K562 (cell line): ENCODE results near the gene ARMCX6. TPM values are rescaled to one million over a fixed set of nuclear protein-coding genes. Genes with fewer than 3 reads are reported as not detected.

Source experiments
- ATAC-seq: fragments of 200-7000 bp; cut with Tn5 transposase; 3 replicates; pipeline ENCODE4 v1.9.1; 2020; ENCODE audit warnings: moderate library complexity
- BruUV-seq: library from RNA; stranded (reverse); fragments of 400-500 nt; replicated peaks from 2 replicates; lab custom pipeline; 2021; lab: Mats Ljungman, UMichigan
- CTCF ChIA-PET: fragments of 300-600 bp; formaldehyde crosslinking; extraction: SDS; loops from one replicate; lab custom pipeline; 2021; ENCODE audit warnings: low intra/inter-chr PET ratio; lab: Yijun Ruan, JAX
- POLR2A ChIA-PET: fragments of 300-600, 350-650 bp; sonication (Branson Sonifier 250); formaldehyde crosslinking; extraction: SDS; loops from one replicate; lab custom pipeline; 2021; ENCODE audit warnings: antibody characterized with exemption, inconsistent platforms; lab: Yijun Ruan, JAX
- DNase-seq, 4 experiments: peaks; one replicate each; pipeline versions ENCODE4 v3.0.0 to v3.0.0-alpha.2; 2011 to 2018; ENCODE audit warnings: low spot score in 3 of 4, mixed read lengths in 3 of 4; ENCODE audit errors: extremely low read depth in 1 of 4
- FAIRE-seq: peaks from 2 replicates; lab custom pipeline; 2011; peaks lifted over from hg19 to GRCh38; lab: Jason Lieb, UNC
- H2AFZ ChIP-seq: 2 replicates; pipeline ENCODE4 v1.6.0; 2011; ENCODE audit warnings: low read depth, low read length, control low read depth, inconsistent platforms
- H3K27ac ChIP-seq: fragments of 200-600 bp; 3 replicates; pipeline ENCODE4 v1.8.0; 2011; ENCODE audit warnings: low read depth, mild to moderate bottlenecking, control low read depth, inconsistent platforms, low read length, moderate library complexity, mixed read lengths; ENCODE audit errors: extremely low read depth
- H3K27me3 ChIP-seq, 2 experiments: fragments of 300-600 bp in 1 of 2; 2 replicates in 1 of 2; 3 replicates in 1 of 2; pipeline versions ENCODE4 v1.6.0 to v1.8.0; 2011; ENCODE audit warnings: inconsistent platforms in 2 of 2, low read length in 2 of 2, mild to moderate bottlenecking in 1 of 2, mixed read lengths in 1 of 2, moderate library complexity in 1 of 2; ENCODE audit not compliant: control insufficient read depth in 2 of 2, insufficient read depth in 2 of 2
- H3K36me3 ChIP-seq: fragments of 300-600 bp; 3 replicates; pipeline ENCODE4 v1.8.0; 2011; ENCODE audit warnings: mild to moderate bottlenecking, low read length, inconsistent platforms; ENCODE audit not compliant: control insufficient read depth, insufficient read depth
- H3K4me1 ChIP-seq, 2 experiments: fragments of 200-600 bp in 1 of 2; replicated peaks in 1 of 2; 2 replicates in 1 of 2; 3 replicates in 1 of 2; pipeline versions ENCODE4 v1.5.1 to v1.8.0; 2011; ENCODE audit warnings: inconsistent platforms in 2 of 2, low read length in 2 of 2, mild to moderate bottlenecking in 1 of 2, mixed read lengths in 1 of 2, moderate library complexity in 1 of 2; ENCODE audit not compliant: control insufficient read depth in 2 of 2, insufficient read depth in 2 of 2
- H3K4me2 ChIP-seq: 2 replicates; pipeline ENCODE4 v1.6.1; 2011; ENCODE audit warnings: low read length, control low read depth, inconsistent platforms, mixed read lengths; ENCODE audit not compliant: insufficient read depth
- H3K4me3 ChIP-seq: fragments of 200-600 bp; sonication (generic), shearing (Covaris generic); 2 replicates; pipeline ENCODE4 v1.5.1; 2016; ENCODE audit warnings: control low read depth, inconsistent platforms
- H3K79me2 ChIP-seq: fragments of 200-600 bp; 3 replicates; pipeline ENCODE4 v1.8.0; 2011; ENCODE audit warnings: low read length, inconsistent platforms; ENCODE audit not compliant: control insufficient read depth, insufficient read depth
- H3K9ac ChIP-seq, 2 experiments: 2 replicates each; pipeline versions ENCODE4 v1.6.0 to v1.6.1; 2011; ENCODE audit warnings: low read depth in 2 of 2, low read length in 2 of 2, control low read depth in 1 of 2, inconsistent platforms in 1 of 2, mild to moderate bottlenecking in 1 of 2, mixed read lengths in 1 of 2; ENCODE audit not compliant: insufficient read depth in 1 of 2
- H3K9me1 ChIP-seq: one replicate; pipeline ENCODE4 v1.6.0; 2011; ENCODE audit warnings: inconsistent platforms, mild to moderate bottlenecking, low read length, moderate library complexity; ENCODE audit not compliant: control insufficient read depth, insufficient read depth
- H3K9me3 ChIP-seq: replicated peaks from 2 replicates; pipeline ENCODE4 v1.5.1; 2011; ENCODE audit warnings: low read depth, low read length, inconsistent platforms; ENCODE audit not compliant: control insufficient read depth, insufficient read depth
- H4K20me1 ChIP-seq: replicated peaks from 2 replicates; pipeline ENCODE4 v1.6.1; 2011; ENCODE audit warnings: low read length, inconsistent platforms, mixed read lengths; ENCODE audit not compliant: control insufficient read depth, insufficient read depth
- ASH1L ChIP-seq: fragments of 450-650 bp; IDR thresholded peaks from 2 replicates; pipeline ENCODE4 v1.6.1; 2018; ENCODE audit warnings: borderline replicate concordance, mild to moderate bottlenecking, low read depth; ENCODE audit not compliant: partially characterized antibody
- CBX3 ChIP-seq, 2 experiments: IDR thresholded peaks; 1 replicate in 1 of 2; 2 replicates in 1 of 2; pipeline ENCODE4 v1.6.1; 2012; ENCODE audit warnings: inconsistent platforms in 2 of 2, low read length in 2 of 2, borderline replicate concordance in 1 of 2, control low read depth in 1 of 2
- CHD7 ChIP-seq: fragments of 200-600 bp; sonication (generic); IDR thresholded peaks from one replicate; pipeline ENCODE4 v1.6.1; 2012; ENCODE audit warnings: mild to moderate bottlenecking, low read depth, low read length, inconsistent platforms
- EHMT2 ChIP-seq: fragments of 450-650 bp; IDR thresholded peaks from 2 replicates; pipeline ENCODE4 v1.6.1; 2018; ENCODE audit warnings: antibody characterized with exemption
- NFIC ChIP-seq: fragments of 450-650 bp; IDR thresholded peaks from 2 replicates; pipeline ENCODE4 v1.6.1; 2017; ENCODE audit warnings: mild to moderate bottlenecking, inconsistent platforms
- PRDM10 ChIP-seq: fragments of 450-650 bp; IDR thresholded peaks from 2 replicates; pipeline ENCODE4 v1.6.1; 2018; ENCODE audit not compliant: partially characterized antibody
- RAD51 ChIP-seq: fragments of 450-650 bp; IDR thresholded peaks from 2 replicates; pipeline ENCODE4 v1.7.1; 2016; ENCODE audit warnings: low read depth, mild to moderate bottlenecking, borderline replicate concordance
- RFX7 ChIP-seq: fragments of 250-450 bp; sonication (Bioruptor Pico); IDR thresholded peaks from 2 replicates; pipeline ENCODE4 v1.5.1; 2021; ENCODE audit warnings: mild to moderate bottlenecking
- TRIM28 ChIP-seq: fragments of 450-650 bp; IDR thresholded peaks from 2 replicates; pipeline ENCODE4 v1.6.1; 2017
- in situ Hi-C: fragments of 300-500 bp; cut with MboI; formaldehyde crosslinking; loops from 4 replicates; pipeline ENCODE4 v1.15.0; 2018; ENCODE audit warnings: inconsistent platforms, mixed read lengths
- intact Hi-C: fragments of 100-400 bp; cut with micrococcal nuclease; formaldehyde crosslinking; loops from 2 replicates; pipeline ENCODE4 v1.14.2; 2022
- polyA plus RNA-seq, 8 experiments: library from polyadenylated mRNA; depleted of rRNA in 4 of 8; stranded (reverse) in 5 of 8; unstranded in 3 of 8; fragments of >200 nt; fragmentation: Nextera tagmentation in 2 of 8; fragmentation: Illumina TruSeq in 1 of 8; extraction: Ambion mirVana in 2 of 8; extraction: Trizol in 1 of 8; gene quantifications; 2 replicates each; pipeline versions ENCODE4 v1.2.1 to v1.2.3, GENCODE V29; 2011 to 2014; ENCODE audit warnings: inconsistent platforms in 1 of 8, missing spikeins in 1 of 8
- total RNA-seq, 7 experiments: library from RNA; depleted of rRNA in 6 of 7; stranded (reverse); fragments of >200 nt in 6 of 7; fragmentation: Illumina TruSeq in 2 of 7; extraction: Trizol in 2 of 7; gene quantifications; 2 replicates each; pipeline versions ENCODE4 v1.2.1 to v1.2.3, GENCODE V29; 2011 to 2021; ENCODE audit warnings: low replicate concordance in 1 of 7

ARMCX6 gene
- total and polyA plus RNA-seq, 9 of the 15 experiments (the other 6 are each of a cell fraction or from before 2014, with no cell fraction given), result 15.4 to 41.2 (median 24.6) TPM

DNA sequence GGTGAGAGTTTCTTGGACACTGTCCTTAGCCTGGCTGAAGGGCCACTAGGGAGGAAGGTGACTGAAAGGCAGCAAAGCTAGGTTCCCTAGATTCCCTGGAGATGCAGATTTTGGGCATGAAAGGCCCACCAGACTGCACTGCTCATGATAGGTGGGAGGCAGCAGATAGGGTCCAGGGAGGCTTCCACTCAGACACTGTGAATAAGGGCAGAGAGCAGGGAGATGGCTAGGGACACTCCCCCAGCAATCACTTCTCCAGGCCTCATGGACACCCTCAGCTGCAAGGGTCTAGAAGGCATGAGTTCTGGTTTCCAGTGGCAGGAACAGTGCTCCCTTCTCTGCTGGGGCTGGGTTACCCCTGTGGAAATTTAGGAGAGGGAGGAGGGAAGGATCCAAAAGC, 21.8 kb upstream of the ARMCX6 start:
- H3K27ac ChIP-seq, result no peak overlapping the region
- BruUV-seq, result no TSS peak
- no peak overlapping the region for H3K4me2 ChIP-seq
- H3K9ac ChIP-seq, result no peak overlapping the region
- FAIRE-seq (no peak), ATAC-seq (peak; percentile 42), DNase-seq (no peak)
- no peak overlapping the region for H3K4me3 ChIP-seq
- ChIA-PET CTCF (no interaction called here), POLR2A (no interaction called here)
- H2AFZ ChIP-seq, result no peak overlapping the region
- no peaks in the 10 kb centered on the region for H3K4me1 ChIP-seq
- intact Hi-C loops, result no loop called here
- no peaks in the 10 kb centered on the region for H3K9me1 ChIP-seq
- H3K36me3 ChIP-seq, result no peaks in the 10 kb centered on the region
- H4K20me1 ChIP-seq, result no peaks in the 10 kb centered on the region
- in situ Hi-C loops, result no loop called here
- H3K9me3 ChIP-seq, result no peaks in the 10 kb centered on the region
- no peaks in the 10 kb centered on the region for H3K79me2 ChIP-seq
- no peaks in the 10 kb centered on the region for H3K27me3 ChIP-seq
- TF ChIP-seq PRDM10 (no peak), RAD51 (no peak), EHMT2 (no peak), CBX3 (IDR thresholded peaks at IDR 0.05; ENCODE audit: borderline replicate concordance in 1 of 2, low read length in 2 of 2) (no peak), TRIM28 (no peak), ASH1L (no peak), RFX7 (CRISPR knock-in tag) (no peak), NFIC (no peak), CHD7 (no peak)
